Measurements from ENCODE around the gene ACSF2. TPM values are rescaled to one million over a fixed set of nuclear protein-coding genes. Genes with fewer than 3 reads are reported as not detected.

Gene ACSF2
- total and polyA plus RNA-seq, 8 donors = 8.5 to 61.2 (median 22.5) TPM

DNA sequence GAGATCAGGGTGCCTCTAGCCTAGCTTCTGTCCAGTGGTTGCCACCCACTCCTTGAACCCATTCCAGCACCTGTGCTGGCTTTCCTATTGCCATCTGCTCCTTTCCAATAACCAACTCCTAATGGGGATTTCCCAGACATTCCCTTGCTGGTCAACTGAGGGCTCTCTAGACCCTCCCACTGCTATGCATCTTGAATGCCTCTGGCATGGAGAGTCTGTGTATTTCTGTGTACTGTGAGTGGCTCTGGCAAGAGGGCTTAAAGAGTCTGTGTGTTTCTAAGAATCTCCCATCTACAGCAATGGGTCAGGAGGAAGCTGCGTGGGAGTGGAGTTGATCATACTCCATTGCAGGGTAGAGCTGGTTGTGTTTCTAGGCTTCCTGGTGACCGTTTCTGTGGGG, 95.5 kb downstream of the ACSF2 start:
- FAIRE-seq = no peak

DNA sequence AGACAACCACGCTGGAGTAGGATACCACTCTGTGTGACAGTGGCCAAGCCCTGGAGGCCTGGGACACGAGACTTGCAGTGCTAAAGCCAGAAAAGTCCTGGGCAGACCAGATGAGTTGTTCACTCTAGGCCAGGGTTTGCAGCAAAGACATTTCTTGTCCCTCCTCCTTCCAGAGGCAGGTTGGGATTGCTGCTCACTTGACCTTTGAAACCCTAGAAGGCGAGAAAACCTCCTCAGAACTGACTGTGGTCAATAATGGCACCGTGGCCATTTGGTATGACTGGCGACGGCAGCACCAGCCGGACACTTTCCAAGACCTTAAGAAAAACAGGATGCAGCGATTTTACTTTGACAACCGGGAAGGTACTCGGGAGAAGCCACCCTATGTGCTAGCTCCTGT, 96.7 kb downstream of the ACSF2 start:
- no peak for ATAC-seq
- no peak for FAIRE-seq

More for the DNA sequence above, 95.5 kb downstream of the ACSF2 start:
- intact Hi-C loops (cut with DNase I) = no loop called here
- Histone ChIP-seq H3K27me3 (no peaks in the 10 kb centered on the region), H3K4me3 (no peak overlapping the region), H3K4me1 (peaks cover 0 to 13% (median 0%) of the 10 kb centered on the region in 3 donors), H3K27ac (no peak overlapping the region), H3K36me3 (no peaks in the 10 kb centered on the region), H3K9me3 (no peaks in the 10 kb centered on the region)
- TF ChIP-seq, protein P1, sequence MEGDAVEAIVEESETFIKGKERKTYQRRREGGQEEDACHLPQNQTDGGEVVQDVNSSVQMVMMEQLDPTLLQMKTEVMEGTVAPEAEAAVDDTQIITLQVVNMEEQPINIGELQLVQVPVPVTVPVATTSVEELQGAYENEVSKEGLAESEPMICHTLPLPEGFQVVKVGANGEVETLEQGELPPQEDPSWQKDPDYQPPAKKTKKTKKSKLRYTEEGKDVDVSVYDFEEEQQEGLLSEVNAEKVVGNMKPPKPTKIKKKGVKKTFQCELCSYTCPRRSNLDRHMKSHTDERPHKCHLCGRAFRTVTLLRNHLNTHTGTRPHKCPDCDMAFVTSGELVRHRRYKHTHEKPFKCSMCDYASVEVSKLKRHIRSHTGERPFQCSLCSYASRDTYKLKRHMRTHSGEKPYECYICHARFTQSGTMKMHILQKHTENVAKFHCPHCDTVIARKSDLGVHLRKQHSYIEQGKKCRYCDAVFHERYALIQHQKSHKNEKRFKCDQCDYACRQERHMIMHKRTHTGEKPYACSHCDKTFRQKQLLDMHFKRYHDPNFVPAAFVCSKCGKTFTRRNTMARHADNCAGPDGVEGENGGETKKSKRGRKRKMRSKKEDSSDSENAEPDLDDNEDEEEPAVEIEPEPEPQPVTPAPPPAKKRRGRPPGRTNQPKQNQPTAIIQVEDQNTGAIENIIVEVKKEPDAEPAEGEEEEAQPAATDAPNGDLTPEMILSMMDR (IDR thresholded peaks at IDR 0.05) = no peak
- WGBS, 2 donors = 68 to 88% methylated on average over 2 of the region's 2 CpGs
- peak in 1 of 4 donors; percentile 48 for ATAC-seq
- DNase-seq = no peak

DNA sequence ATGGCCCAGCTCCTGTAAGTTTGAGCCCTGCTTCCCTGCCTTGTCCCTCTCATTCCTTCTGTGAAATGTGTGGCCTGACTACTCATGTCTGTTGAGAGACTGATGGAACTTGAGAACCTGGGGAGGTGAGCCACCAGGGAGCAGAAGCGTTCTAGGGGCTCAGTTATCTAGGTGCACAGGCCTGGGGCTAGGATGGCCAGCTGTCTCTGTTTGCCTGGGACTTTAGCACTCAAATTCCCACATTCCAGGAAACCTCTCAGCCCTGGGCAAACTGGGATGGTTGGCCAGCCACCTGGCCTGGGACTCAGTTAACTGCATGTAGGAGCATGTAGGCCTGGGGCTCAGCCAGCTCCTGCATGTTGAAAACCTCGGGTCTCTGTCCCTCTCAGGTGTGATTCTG, 97.2 kb downstream of the ACSF2 start:
- Histone ChIP-seq H3K27me3 (no peaks in the 10 kb centered on the region), H3K4me1 (peaks cover 0 to 11% (median 0%) of the 10 kb centered on the region in 3 donors), H3K27ac (no peak overlapping the region), H3K36me3 (no peaks in the 10 kb centered on the region), H3K9me3 (no peaks in the 10 kb centered on the region), H3K4me3 (no peak overlapping the region)
- 72 to 80% methylated on average over 2 of the region's 2 CpGs for WGBS, 2 donors
- FAIRE-seq = no peak
- no peak for ATAC-seq
- intact Hi-C loops (cut with DNase I) = no loop called here
- TF ChIP-seq, protein P1 (IDR thresholded peaks at IDR 0.05) = no peak
- DNase-seq = no peak

More for the DNA sequence above, 96.7 kb downstream of the ACSF2 start:
- intact Hi-C loops (cut with DNase I) = no loop called here
- H3K9me3 ChIP-seq = no peaks in the 10 kb centered on the region
- DNase-seq = no peak
- H3K4me1 ChIP-seq = peaks cover 0 to 13% (median 0%) of the 10 kb centered on the region in 3 donors
- 92 to 93% methylated on average over 10 of the region's 10 CpGs for WGBS, 2 donors
- H3K27ac ChIP-seq = no peak overlapping the region
- no peaks in the 10 kb centered on the region for H3K36me3 ChIP-seq
- H3K27me3 ChIP-seq = no peaks in the 10 kb centered on the region
- TF ChIP-seq, protein P1 (IDR thresholded peaks at IDR 0.05) = no peak
- no peak overlapping the region for H3K4me3 ChIP-seq

Other genes with a start within 250 kb of the ACSF2 start
- gene COL1A1, start 224.6 kb upstream of the ACSF2 start, total RNA-seq = 100 to 1,000 TPM in 2 of 6 donors, 10 to 100 TPM in 3, 1 to 10 TPM in 1; 9.0 to 875 (median 36.6) TPM
- 10 to 100 TPM; 10.4 to 22.2 TPM for gene COL1A1, start 224.6 kb upstream of the ACSF2 start, polyA plus RNA-seq
- under 1 TPM; 0.12 to 1.00 (median 0.40) TPM for gene TMEM92, start 151.8 kb upstream of the ACSF2 start, total RNA-seq
- under 1 TPM; 0.11 to 0.14 TPM for gene TMEM92, start 151.8 kb upstream of the ACSF2 start, polyA plus RNA-seq
- 10 to 100 TPM in 5 of 6 donors, 1 to 10 TPM in 1; 9.8 to 15.0 (median 11.7) TPM for gene XYLT2, start 80.1 kb upstream of the ACSF2 start, total RNA-seq
- 10 to 100 TPM; 15.2 to 15.5 TPM for gene XYLT2, start 80.1 kb upstream of the ACSF2 start, polyA plus RNA-seq
- gene MRPL27, start 53.0 kb upstream of the ACSF2 start, total RNA-seq = 10 to 100 TPM; 19.6 to 29.1 (median 23.9) TPM
- gene MRPL27, start 53.0 kb upstream of the ACSF2 start, polyA plus RNA-seq = 10 to 100 TPM; 84.5 to 89.0 TPM
- gene EME1, start 53.0 kb upstream of the ACSF2 start, total RNA-seq = under 1 TPM in 4 of 6 donors, not detected in 2; 0.19 to 0.94 (median 0.29) TPM
- under 1 TPM; 0.45 to 0.46 TPM for gene EME1, start 53.0 kb upstream of the ACSF2 start, polyA plus RNA-seq
- 100 to 1,000 TPM in 1 of 6 donors, 10 to 100 TPM in 5; 66.7 to 114 (median 74.2) TPM for gene LRRC59, start 28.7 kb upstream of the ACSF2 start, total RNA-seq
- 10 to 100 TPM; 29.3 to 33.0 TPM for gene LRRC59, start 28.7 kb upstream of the ACSF2 start, polyA plus RNA-seq
- gene CHAD, start 42.7 kb downstream of the ACSF2 start, total RNA-seq = 10 to 100 TPM in 1 of 6 donors, 1 to 10 TPM in 5; 1.7 to 10.0 (median 5.0) TPM
- gene CHAD, start 42.7 kb downstream of the ACSF2 start, polyA plus RNA-seq = 10 to 100 TPM; 13.4 to 26.2 TPM
- gene RSAD1, start 52.6 kb downstream of the ACSF2 start, total RNA-seq = 10 to 100 TPM; 20.1 to 35.7 (median 30.1) TPM
- gene RSAD1, start 52.6 kb downstream of the ACSF2 start, polyA plus RNA-seq = 10 to 100 TPM; 42.5 to 49.4 TPM
- 1 to 10 TPM in 3 of 6 donors, under 1 TPM in 3; 0.43 to 1.1 (median 0.80) TPM for gene MYCBPAP, start 82.2 kb downstream of the ACSF2 start, total RNA-seq
- gene MYCBPAP, start 82.2 kb downstream of the ACSF2 start, polyA plus RNA-seq = 1 to 10 TPM; 1.1 to 1.7 TPM
- 10 to 100 TPM in 4 of 6 donors, 1 to 10 TPM in 2; 7.6 to 30.2 (median 12.7) TPM for gene EPN3, start 106.5 kb downstream of the ACSF2 start, total RNA-seq
- 10 to 100 TPM in 1 of 2 donors, 1 to 10 TPM in 1; 6.9 to 25.4 TPM for gene EPN3, start 106.5 kb downstream of the ACSF2 start, polyA plus RNA-seq
- gene SPATA20, start 121.0 kb downstream of the ACSF2 start, total RNA-seq = 10 to 100 TPM; 26.9 to 42.3 (median 36.1) TPM
- 10 to 100 TPM; 70.1 to 80.8 TPM for gene SPATA20, start 121.0 kb downstream of the ACSF2 start, polyA plus RNA-seq
- gene CACNA1G, start 134.5 kb downstream of the ACSF2 start, total RNA-seq = under 1 TPM in 5 of 6 donors, not detected in 1; 0.03 to 0.37 (median 0.09) TPM
- under 1 TPM; 0.02 to 0.11 TPM for gene CACNA1G, start 134.5 kb downstream of the ACSF2 start, polyA plus RNA-seq
- 100 to 1,000 TPM in 1 of 6 donors, 10 to 100 TPM in 5; 47.2 to 103 (median 83.4) TPM for gene ABCC3, start 208.7 kb downstream of the ACSF2 start, total RNA-seq
- 100 to 1,000 TPM; 163 to 209 TPM for gene ABCC3, start 208.7 kb downstream of the ACSF2 start, polyA plus RNA-seq